ENCODE measurements around the gene CENPU.
A peak's percentile ranks its signal among the peaks of the same experiment; 100 is the strongest.
"Not testable (repeated sequence)": the region's sequence is repeated elsewhere in the genome, so short reads cannot be mapped to it uniquely, and the experiment has no call there.

CENPU gene

GRCh38 chr4:184660978-184661377 is 72.9 kb downstream of the CENPU start:
- DNase-seq: no peak

GRCh38 chr4:184657820-184658219 is 76.1 kb downstream of the CENPU start:
- not testable (repeated sequence) for DNase-seq

GRCh38 chr4:184657144-184657543 is 76.8 kb downstream of the CENPU start:
- DNase-seq: no peak

GRCh38 chr4:184655889-184656869 is 77.7 kb downstream of the CENPU start:
- DNase-seq: no peak

- DNase-seq: no peak
Observed at GRCh38 chr4:184653650-184654049, 80.2 kb downstream of the CENPU start.

- not testable (repeated sequence) for DNase-seq
Observed at GRCh38 chr4:184652681-184653080, 81.2 kb downstream of the CENPU start.

GRCh38 chr4:184651899-184652298 is 82.0 kb downstream of the CENPU start:
- no peak for DNase-seq

- DNase-seq: no peak
Observed at GRCh38 chr4:184649971-184650855, 83.7 kb downstream of the CENPU start.

- peak; percentile 85 to 98 (median 90) for DNase-seq
Observed at GRCh38 chr4:184649026-184649970, 84.6 kb downstream of the CENPU start, which contains the start of the genes CASP3 and PRIMPOL. Gene CASP3 (minus strand): TSS chr4:184649447. CDS start chr4:184638453, 10,994 bp downstream. Gene PRIMPOL (plus strand): TSS chr4:184649738. CDS start chr4:184657141, 7,403 bp downstream.

- peak in 3 of 4 experiments; percentile 11 to 43 (median 25) for DNase-seq
Observed at GRCh38 chr4:184648313-184649025, 85.4 kb downstream of the CENPU start.

- no peak for DNase-seq
Observed at GRCh38 chr4:184648054-184648312, 85.9 kb downstream of the CENPU start.

- DNase-seq: no peak
Observed at GRCh38 chr4:184647266-184648053, 86.4 kb downstream of the CENPU start.

- no peak for DNase-seq
Observed at GRCh38 chr4:184645904-184646610, 87.8 kb downstream of the CENPU start.

- DNase-seq: no peak
Observed at GRCh38 chr4:184644553-184645307, 89.2 kb downstream of the CENPU start.

Data from activated naive CD4-positive, alpha-beta T cell (primary cell).